ENCODE measurements around the gene STOML3.
"Not testable (repeated sequence)": the region's sequence is repeated elsewhere in the genome, so short reads cannot be mapped to it uniquely, and the experiment has no call there.

Gene STOML3

DNA sequence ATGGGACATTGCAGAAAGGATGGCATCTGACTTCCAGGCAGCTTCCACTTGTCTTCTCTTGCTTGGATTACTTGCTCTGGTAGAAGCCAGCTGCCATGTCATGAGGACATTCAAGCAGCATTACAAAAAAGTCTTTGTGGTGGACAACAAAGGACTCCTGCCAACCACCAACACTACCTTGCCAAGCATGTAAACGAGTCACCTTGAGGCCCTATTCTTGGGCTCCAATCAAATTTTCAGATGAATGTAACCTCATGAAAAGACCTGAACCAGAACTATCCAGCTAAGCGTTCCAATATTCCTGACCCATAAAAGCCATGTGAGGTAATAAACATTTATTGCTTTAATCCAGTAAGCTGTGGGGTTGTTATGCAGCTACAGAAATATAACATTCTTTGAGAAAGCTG, 34.8 kb upstream of the STOML3 start:
- H3K36me3 ChIP-seq (ENCODE audit: insufficient read depth, low read length), result peaks cover 55% of the 10 kb centered on the region
- no peak overlapping the region for H3K9ac ChIP-seq (ENCODE audit: low read length)
- H3K27me3 ChIP-seq (ENCODE audit: control insufficient read depth in 1 of 2, insufficient read depth in 2 of 2, low read length in 2 of 2), result no peaks in the 10 kb centered on the region
- no peaks in the 10 kb centered on the region for H3K9me3 ChIP-seq (ENCODE audit: low read length)
- no peak overlapping the region for H3K27ac ChIP-seq (ENCODE audit: low read depth, low read length)
- no peaks in the 10 kb centered on the region for H3K4me1 ChIP-seq (ENCODE audit: insufficient read depth, low read length)
- H3K4me3 ChIP-seq (ENCODE audit: low read depth in 1 of 2, low read length in 2 of 2), result no peak overlapping the region

DNA sequence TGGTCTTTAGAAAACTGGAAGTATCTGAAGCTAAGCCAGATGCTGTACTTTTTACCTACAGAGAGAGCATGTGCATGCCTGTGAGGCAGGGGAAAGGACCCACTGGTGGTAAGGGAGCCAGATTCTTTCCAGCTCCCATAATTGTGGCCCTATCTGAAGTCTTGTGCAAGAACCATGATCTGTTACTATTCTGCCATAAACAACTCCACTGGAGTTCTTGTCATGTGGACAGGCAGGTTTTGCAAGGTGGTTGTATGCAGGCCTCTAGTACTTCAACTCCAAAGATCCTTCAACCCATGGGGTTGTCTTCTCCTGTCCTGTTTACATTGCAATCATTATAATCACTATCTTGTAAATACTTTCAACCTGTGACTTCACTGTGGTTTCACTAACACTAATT, 33.1 kb upstream of the STOML3 start:
- Histone ChIP-seq H3K4me1 (ENCODE audit: insufficient read depth, low read length) (no peaks in the 10 kb centered on the region), H3K36me3 (ENCODE audit: insufficient read depth, low read length) (peaks cover 54% of the 10 kb centered on the region), H3K4me3 (ENCODE audit: low read depth in 1 of 2, low read length in 2 of 2) (no peak overlapping the region), H3K9me3 (ENCODE audit: low read length) (no peaks in the 10 kb centered on the region), H3K27ac (ENCODE audit: low read depth, low read length) (no peak overlapping the region), H3K27me3 (ENCODE audit: control insufficient read depth in 1 of 2, insufficient read depth in 2 of 2, low read length in 2 of 2) (no peaks in the 10 kb centered on the region), H3K9ac (ENCODE audit: low read length) (no peak overlapping the region)

DNA sequence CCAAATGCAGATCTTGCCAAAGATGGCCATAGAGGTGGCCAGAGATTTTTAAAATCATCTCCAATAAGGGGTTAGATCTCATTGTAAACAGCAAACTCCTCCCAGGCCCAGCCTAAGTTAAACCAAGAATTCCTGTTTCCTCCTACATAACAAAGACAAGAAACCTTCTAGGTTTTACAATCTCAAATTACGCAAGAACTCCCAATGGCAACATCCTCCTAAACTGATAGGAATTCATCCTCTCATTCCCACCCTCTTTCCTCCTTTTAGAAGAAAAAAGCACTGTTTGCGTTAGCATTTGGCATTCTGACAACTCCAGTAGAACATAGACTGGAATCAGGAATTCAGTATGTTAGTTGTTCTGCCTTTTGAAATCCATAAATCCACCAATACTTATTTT, 32.7 kb upstream of the STOML3 start:
- no peaks in the 10 kb centered on the region for H3K27me3 ChIP-seq (ENCODE audit: control insufficient read depth in 1 of 2, insufficient read depth in 2 of 2, low read length in 2 of 2)
- peaks cover 51% of the 10 kb centered on the region for H3K36me3 ChIP-seq (ENCODE audit: insufficient read depth, low read length)

DNA sequence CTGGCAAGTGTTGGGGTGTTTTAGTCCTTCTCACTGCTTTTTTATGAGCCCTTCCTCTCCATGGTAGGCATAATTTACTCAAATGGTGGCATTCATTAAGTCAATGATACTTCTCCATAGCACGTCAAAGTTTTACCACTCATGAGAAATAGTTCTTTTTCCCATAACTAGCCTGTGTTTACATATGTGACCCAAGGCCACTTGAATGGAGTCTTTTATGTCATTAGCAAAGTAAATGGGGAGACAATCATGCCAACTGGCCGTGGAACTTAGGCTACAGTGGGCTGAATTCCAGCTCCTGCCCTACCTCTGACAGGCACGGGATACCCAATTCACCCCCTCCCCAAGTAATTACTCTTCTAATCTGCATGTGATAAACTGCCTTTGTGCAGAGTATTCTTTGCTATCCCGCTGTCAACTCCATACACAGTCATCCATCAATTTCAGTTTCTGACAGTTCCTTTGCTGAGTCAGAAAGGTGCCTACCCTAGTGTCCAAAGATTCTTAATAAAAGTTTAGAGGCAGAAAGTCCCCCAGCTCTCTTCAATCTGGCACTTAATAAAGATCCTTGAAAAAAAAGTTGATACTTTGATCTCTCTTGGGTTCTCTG, 30.3 kb upstream of the STOML3 start:
- Histone ChIP-seq H3K4me3 (ENCODE audit: low read depth in 1 of 2, low read length in 2 of 2) (no peak overlapping the region), H3K27ac (ENCODE audit: low read depth, low read length) (no peak overlapping the region), H3K9me3 (ENCODE audit: low read length) (no peaks in the 10 kb centered on the region), H3K4me1 (ENCODE audit: insufficient read depth, low read length) (no peaks in the 10 kb centered on the region), H3K9ac (ENCODE audit: low read length) (no peak overlapping the region), H3K27me3 (ENCODE audit: control insufficient read depth in 1 of 2, insufficient read depth in 2 of 2, low read length in 2 of 2) (no peaks in the 10 kb centered on the region), H3K36me3 (ENCODE audit: insufficient read depth, low read length) (peaks cover 52% of the 10 kb centered on the region)

More for the DNA sequence above, 32.7 kb upstream of the STOML3 start:
- H3K4me3 ChIP-seq (ENCODE audit: low read depth in 1 of 2, low read length in 2 of 2), result no peak overlapping the region
- no peaks in the 10 kb centered on the region for H3K4me1 ChIP-seq (ENCODE audit: insufficient read depth, low read length)
- H3K9me3 ChIP-seq (ENCODE audit: low read length), result no peaks in the 10 kb centered on the region
- H3K27ac ChIP-seq (ENCODE audit: low read depth, low read length), result no peak overlapping the region
- H3K9ac ChIP-seq (ENCODE audit: low read length), result no peak overlapping the region

DNA sequence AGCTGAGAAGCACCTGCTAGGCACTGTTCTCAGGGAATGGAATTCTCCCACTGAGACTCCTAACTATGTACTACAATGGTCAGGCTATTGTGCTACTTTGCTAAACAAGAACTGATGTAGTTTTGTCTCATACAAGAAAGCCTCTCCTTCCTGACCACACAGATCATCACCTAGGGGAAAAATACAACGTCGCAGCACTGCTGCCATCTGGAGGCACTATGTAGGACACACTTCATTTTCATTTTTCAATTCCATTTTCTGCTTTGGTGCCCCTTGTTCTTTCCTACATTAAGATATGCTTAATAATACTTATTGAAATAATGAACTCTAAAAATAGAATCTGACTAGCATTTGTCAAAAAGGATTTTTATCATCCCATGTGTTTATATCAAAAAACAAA, 26.2 kb upstream of the STOML3 start:
- Histone ChIP-seq H3K9me3 (ENCODE audit: low read length) (no peaks in the 10 kb centered on the region), H3K36me3 (ENCODE audit: insufficient read depth, low read length) (peaks cover 55% of the 10 kb centered on the region), H3K27ac (ENCODE audit: low read depth, low read length) (no peak overlapping the region), H3K27me3 (ENCODE audit: control insufficient read depth in 1 of 2, insufficient read depth in 2 of 2, low read length in 2 of 2) (no peaks in the 10 kb centered on the region), H3K4me3 (ENCODE audit: low read depth in 1 of 2, low read length in 2 of 2) (no peak overlapping the region), H3K4me1 (ENCODE audit: insufficient read depth, low read length) (no peaks in the 10 kb centered on the region), H3K9ac (ENCODE audit: low read length) (no peak overlapping the region)

DNA sequence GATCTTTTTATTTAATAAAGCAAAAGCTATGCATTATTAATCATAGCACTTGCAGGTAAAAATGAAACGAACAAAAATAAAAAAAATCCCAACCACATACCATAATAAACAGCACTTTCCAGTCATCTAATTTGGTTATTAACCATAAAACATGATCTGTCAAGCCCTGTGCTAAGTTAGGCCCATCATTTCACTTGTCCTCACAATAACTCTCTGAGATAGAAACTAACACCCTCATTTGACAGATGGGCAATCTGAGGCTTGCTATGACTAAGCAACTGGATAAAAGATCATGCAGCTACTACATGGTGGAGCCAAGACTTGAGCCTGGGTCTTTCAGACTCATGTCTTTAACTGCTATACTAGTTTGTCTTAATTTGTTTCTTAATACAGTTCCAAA, 25.5 kb upstream of the STOML3 start:
- Histone ChIP-seq H3K4me3 (ENCODE audit: low read depth in 1 of 2, low read length in 2 of 2) (no peak overlapping the region), H3K9ac (ENCODE audit: low read length) (no peak overlapping the region), H3K27me3 (ENCODE audit: control insufficient read depth in 1 of 2, insufficient read depth in 2 of 2, low read length in 2 of 2) (no peaks in the 10 kb centered on the region), H3K27ac (ENCODE audit: low read depth, low read length) (no peak overlapping the region), H3K4me1 (ENCODE audit: insufficient read depth, low read length) (no peaks in the 10 kb centered on the region), H3K36me3 (ENCODE audit: insufficient read depth, low read length) (peaks cover 55% of the 10 kb centered on the region), H3K9me3 (ENCODE audit: low read length) (no peaks in the 10 kb centered on the region)

DNA sequence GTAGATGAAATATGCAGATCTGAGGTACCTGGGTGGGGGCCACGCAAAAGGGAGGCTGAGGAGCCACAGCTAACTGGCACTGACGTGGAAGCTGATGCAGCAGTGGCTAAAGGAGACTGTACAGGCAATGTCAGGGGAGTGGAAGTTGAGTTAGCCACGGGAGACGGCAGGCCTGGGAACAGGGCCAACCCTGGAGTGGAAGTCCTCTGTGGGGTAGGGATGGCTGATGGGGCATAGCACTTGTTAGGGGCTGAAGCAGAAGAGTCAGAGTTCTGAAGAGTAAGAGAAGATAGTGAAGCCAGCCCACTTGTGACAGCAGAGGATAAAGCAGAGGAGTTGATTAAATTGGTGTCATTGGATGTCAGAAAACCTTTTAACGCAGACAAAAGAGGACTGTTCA, 22.8 kb upstream of the STOML3 start:
- H3K27ac ChIP-seq (ENCODE audit: low read depth, low read length), result no peak overlapping the region
- no peaks in the 10 kb centered on the region for H3K27me3 ChIP-seq (ENCODE audit: control insufficient read depth in 1 of 2, insufficient read depth in 2 of 2, low read length in 2 of 2)
- H3K4me3 ChIP-seq (ENCODE audit: low read depth in 1 of 2, low read length in 2 of 2), result no peak overlapping the region
- H3K4me1 ChIP-seq (ENCODE audit: insufficient read depth, low read length), result no peaks in the 10 kb centered on the region
- H3K9ac ChIP-seq (ENCODE audit: low read length), result no peak overlapping the region
- peaks cover 60% of the 10 kb centered on the region for H3K36me3 ChIP-seq (ENCODE audit: insufficient read depth, low read length)
- no peaks in the 10 kb centered on the region for H3K9me3 ChIP-seq (ENCODE audit: low read length)

DNA sequence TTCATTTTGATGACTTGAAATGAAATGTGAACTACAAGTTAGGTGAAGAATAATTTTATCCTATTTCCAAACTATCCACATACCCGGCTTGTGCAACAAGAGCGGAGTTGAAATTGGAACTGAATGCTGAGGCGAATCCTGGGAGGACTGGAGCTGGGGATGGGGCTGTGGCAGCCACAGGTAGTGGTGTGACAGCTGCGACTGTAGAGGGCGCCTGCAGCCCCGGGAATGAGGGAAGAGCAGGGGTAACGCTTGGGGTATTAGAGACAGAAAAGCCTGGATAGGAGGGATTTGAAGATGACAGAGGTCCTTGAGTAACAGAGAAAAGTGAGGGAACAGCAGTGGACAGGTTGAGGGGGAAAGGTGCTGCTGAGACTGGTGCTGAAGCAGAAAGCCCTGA, 22.0 kb upstream of the STOML3 start:
- H3K4me1 ChIP-seq (ENCODE audit: insufficient read depth, low read length), result no peaks in the 10 kb centered on the region
- no peak overlapping the region for H3K4me3 ChIP-seq (ENCODE audit: low read depth in 1 of 2, low read length in 2 of 2)
- no peaks in the 10 kb centered on the region for H3K27me3 ChIP-seq (ENCODE audit: control insufficient read depth in 1 of 2, insufficient read depth in 2 of 2, low read length in 2 of 2)
- no peak overlapping the region for H3K27ac ChIP-seq (ENCODE audit: low read depth, low read length)
- no peaks in the 10 kb centered on the region for H3K9me3 ChIP-seq (ENCODE audit: low read length)
- H3K36me3 ChIP-seq (ENCODE audit: insufficient read depth, low read length), result peaks cover 53% of the 10 kb centered on the region
- H3K9ac ChIP-seq (ENCODE audit: low read length), result no peak overlapping the region

DNA sequence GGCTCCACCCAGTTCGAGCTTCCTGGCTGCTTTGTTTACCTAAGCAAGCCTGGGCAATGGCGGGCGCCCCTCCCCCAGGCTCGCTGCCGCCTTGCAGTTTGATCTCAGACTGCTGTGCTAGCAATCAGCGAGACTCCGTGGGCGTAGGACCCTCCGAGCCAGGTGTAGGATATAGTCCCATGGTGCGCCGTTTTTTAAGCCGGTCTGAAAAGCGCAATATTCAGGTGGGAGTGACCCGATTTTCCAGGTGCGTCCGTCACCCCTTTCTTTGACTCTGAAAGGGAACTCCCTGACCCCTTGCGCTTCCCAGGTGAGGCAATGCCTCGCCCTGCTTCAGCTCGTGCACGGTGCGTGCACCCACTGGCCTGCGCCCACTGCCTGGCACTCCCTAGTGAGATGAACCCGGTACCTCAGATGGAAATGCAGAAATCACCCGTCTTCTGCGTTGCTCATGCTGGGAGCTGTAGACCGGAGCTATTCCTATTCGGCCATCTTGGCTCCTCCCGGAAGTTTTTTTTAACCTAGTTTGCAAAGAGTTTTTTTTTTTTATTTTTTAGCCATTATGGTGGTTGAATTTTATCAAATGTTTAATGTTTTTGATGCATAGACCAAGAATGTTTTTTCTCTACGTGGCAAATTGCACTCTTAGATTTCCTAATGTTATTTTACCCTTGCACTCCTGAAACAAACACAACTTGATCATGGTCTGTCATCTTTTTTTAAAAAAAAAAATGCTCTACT, 15.9 kb upstream of the STOML3 start:
- peaks cover 15% of the 10 kb centered on the region for H3K36me3 ChIP-seq (ENCODE audit: insufficient read depth, low read length)
- not testable (repeated sequence) for H3K27ac ChIP-seq (ENCODE audit: low read depth, low read length); H3K9ac ChIP-seq (ENCODE audit: low read length); H3K9me3 ChIP-seq (ENCODE audit: low read length); H3K4me1 ChIP-seq (ENCODE audit: insufficient read depth, low read length); H3K27me3 ChIP-seq (ENCODE audit: control insufficient read depth in 1 of 2, insufficient read depth in 2 of 2, low read length in 2 of 2); H3K4me3 ChIP-seq (ENCODE audit: low read depth in 1 of 2, low read length in 2 of 2)

DNA sequence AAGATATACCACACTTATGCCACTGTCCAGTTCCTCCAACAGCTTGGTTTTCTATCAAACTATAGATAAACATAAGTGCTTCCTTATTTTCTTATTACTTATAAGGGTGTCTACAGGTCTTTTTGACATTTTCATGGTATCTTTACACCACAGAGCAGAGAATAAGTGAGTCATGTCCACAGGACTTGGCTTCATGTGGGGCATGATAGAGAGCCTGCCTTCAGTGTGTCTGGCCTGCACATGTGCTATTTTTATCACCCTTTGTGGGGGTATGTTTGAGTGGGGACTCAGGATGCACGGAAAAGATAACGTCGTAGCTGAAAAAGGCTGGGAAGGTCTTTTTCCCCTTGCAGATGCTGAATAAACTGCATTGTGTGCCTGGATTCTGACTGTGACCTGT, 8.1 kb upstream of the STOML3 start:
- Histone ChIP-seq H3K9me3 (ENCODE audit: low read length) (no peaks in the 10 kb centered on the region), H3K36me3 (ENCODE audit: insufficient read depth, low read length) (no peaks in the 10 kb centered on the region), H3K27ac (ENCODE audit: low read depth, low read length) (no peak overlapping the region), H3K9ac (ENCODE audit: low read length) (no peak overlapping the region), H3K4me1 (ENCODE audit: insufficient read depth, low read length) (no peaks in the 10 kb centered on the region), H3K4me3 (ENCODE audit: low read depth in 1 of 2, low read length in 2 of 2) (no peak overlapping the region), H3K27me3 (ENCODE audit: control insufficient read depth in 1 of 2, insufficient read depth in 2 of 2, low read length in 2 of 2) (no peaks in the 10 kb centered on the region)

DNA sequence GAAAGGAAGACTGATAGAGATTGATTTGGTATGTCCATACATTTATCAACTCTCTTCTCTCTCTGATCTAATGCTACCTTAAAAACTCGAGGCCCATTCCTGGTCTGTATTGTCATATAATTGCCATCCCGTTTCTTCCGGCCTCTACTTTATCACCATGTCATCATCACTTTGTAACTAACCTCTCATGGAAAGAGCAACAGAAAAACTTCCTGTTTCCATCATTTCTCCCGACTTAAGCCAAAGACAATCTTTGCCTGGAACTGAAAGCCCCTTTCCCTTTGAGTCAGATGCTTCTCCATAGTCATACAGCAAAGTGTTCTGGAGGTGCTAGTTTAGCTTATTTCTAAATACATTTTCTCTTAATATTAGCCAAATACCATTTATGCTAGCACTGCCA, 2.8 kb upstream of the STOML3 start:
- H3K9ac ChIP-seq (ENCODE audit: low read length), result no peak overlapping the region
- no peaks in the 10 kb centered on the region for H3K27me3 ChIP-seq (ENCODE audit: control insufficient read depth in 1 of 2, insufficient read depth in 2 of 2, low read length in 2 of 2)
- H3K4me1 ChIP-seq (ENCODE audit: insufficient read depth, low read length), result no peaks in the 10 kb centered on the region
- H3K36me3 ChIP-seq (ENCODE audit: insufficient read depth, low read length), result no peaks in the 10 kb centered on the region
- H3K9me3 ChIP-seq (ENCODE audit: low read length), result no peaks in the 10 kb centered on the region
- no peak overlapping the region for H3K4me3 ChIP-seq (ENCODE audit: low read depth in 1 of 2, low read length in 2 of 2)
- H3K27ac ChIP-seq (ENCODE audit: low read depth, low read length), result no peak overlapping the region

DNA sequence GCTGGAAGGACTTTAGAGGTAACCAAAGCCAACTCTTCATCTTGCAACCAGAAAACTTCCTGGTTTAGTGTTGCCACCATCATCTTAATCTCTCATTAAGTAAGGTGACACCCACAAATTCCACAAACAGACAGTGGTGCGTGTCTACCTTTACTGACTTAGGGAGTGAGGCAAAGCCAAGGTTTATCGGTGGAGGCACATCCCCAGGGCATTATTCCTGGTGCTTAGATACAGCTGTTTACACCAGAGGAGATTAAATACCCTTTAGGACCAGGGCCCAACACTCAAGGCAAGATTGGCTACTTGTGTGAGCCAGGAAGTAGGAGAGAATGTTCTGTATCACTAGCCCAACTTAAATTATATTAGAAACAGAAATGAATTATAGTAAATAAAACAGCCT, 9.5 kb downstream of the STOML3 start:
- Histone ChIP-seq H3K4me3 (ENCODE audit: low read depth in 1 of 2, low read length in 2 of 2) (no peak overlapping the region), H3K4me1 (ENCODE audit: insufficient read depth, low read length) (no peaks in the 10 kb centered on the region), H3K27ac (ENCODE audit: low read depth, low read length) (no peak overlapping the region), H3K9me3 (ENCODE audit: low read length) (no peaks in the 10 kb centered on the region), H3K36me3 (ENCODE audit: insufficient read depth, low read length) (no peaks in the 10 kb centered on the region), H3K27me3 (ENCODE audit: control insufficient read depth in 1 of 2, insufficient read depth in 2 of 2, low read length in 2 of 2) (no peaks in the 10 kb centered on the region), H3K9ac (ENCODE audit: low read length) (no peak overlapping the region)
